ENCODE measurements around the gene BUB1.
"Not testable (repeated sequence)": the region's sequence is repeated elsewhere in the genome, so short reads cannot be mapped to it uniquely, and the experiment has no call there.

BUB1 gene

DNA sequence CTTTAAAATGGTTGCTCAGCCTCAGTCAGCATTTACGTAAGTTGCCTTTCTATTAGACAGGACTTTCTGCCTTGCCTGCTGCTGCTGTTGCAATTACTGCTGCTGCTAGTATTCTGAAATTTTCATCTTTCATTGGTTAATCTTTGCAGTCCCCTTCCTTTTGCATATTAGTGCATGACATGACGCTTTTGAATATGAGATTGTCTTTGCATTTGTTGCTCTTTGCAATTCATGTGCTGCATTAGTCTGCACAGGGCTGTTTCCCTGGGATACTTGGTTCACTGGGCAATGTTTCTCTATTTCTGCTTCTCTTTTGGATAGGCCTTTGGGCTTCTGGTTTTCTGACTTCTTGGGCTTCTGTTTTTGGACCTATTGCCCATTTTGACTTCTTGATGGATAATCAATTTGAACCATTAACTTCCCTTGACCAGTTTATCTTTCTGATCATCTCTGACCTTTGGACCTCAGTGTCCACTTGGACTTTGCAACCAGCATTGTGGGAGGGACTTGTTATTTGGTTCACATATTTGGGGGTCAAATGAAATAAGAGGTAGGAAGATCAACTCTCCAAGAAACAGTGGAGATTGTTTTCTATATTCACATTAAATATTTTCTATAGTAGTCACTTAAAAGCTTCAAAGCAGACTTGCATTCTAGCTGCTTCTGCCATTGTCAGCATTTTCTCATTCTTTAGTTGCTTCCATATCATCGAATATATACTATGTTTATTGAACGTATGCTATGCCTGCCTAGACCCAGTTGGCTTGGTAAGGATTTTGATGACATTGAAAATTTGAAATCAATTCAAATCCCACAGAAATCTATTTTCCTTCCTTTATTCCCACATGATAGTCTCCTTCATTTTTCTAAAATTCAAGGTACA is 12.5 kb upstream of the BUB1 start:
- DNase-seq: no peak

DNA sequence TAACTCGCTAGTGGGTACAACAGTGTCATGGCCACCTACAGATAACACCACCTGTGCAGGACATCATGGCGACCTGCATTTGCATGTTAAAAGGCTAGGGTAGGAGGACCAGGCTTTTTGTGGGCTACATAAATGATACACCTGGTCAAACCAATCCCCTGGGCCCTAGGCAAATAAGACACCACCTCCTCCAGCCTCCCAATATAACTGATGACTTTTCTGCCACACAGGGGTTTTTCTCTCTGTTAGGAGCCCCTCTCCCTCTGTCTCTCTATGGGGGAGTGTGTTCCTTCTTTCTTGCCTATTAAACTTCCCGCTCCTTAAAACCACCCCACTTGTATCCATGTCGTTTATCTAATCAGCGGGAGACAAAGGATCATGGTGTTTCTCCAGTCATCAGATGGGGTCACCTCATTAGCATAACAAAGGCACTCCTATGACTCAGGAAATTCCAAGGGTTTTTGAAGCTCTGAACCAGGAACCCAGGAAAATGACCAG is 10.8 kb upstream of the BUB1 start:
- no peak for DNase-seq

DNA sequence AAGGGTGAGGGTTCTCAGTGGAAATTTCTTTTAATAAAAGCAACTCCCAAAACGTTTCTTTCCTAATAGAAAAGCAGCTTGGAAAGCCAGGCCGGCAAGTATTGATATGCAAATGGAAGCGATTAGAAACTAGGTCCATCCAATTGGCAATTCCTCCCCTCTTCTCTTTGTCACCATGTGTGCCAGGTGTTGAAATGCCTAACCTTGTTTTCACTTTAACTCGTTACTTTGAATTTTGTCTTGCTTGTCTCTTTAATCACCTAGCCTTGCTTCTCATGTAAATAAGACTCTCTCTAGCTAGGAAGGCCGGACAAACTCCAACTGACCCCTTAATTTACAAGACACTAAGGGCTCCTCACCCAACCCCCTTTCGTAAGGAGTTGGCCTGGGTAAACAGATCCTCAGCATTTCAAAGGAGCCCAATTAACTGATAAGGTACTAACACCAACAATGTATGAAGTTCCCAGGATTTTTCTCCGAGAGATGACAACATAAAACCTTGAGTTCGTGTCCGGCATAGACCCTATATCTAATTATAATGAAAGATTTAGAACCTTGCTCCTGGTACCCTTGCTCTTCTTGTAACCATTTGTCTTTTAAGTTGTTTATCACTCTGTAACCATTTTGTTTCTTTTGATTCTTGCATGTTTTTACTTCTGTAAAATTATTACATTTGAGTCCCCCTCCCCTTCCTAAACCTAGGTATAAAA is 10.1 kb upstream of the BUB1 start:
- not testable (repeated sequence) for DNase-seq

DNA sequence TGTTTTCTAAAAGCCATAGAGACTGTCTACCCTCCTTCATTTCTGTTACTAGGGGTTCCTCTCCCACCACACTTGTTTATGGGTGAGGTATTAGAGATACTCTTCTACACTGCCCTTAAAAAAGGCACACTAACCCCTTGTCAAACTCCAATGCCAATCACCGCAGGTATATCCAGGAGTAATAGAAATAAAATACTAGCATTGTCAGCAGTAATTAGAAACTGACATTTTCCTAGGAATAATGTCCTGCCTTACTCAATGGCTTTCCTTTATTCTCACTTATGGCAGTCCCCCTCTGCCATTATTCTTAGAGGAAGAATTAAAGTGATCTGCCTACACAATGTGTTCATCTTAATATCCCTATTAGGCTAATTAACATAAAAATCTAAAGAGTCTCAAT is 5.0 kb upstream of the BUB1 start:
- no peak for DNase-seq

DNA sequence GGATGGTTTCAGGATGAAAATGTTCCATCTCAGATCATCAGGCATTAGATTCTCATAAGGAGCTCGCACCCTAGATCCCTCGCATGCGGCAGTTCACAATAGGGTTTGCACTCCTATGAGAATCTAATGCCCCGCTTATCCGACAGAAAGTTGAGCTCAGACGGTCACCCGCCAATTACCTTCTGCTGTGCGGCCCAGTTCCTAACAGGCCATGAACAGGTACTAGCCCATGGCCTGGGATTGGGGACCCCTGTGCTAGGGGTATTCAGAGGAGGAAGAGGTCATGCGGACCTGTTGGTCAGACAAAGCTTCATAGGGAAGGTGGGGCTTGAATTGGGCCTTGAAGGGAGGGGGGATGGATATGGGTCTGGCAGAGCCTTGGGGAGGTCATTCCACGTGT is 4.4 kb upstream of the BUB1 start:
- DNase-seq: no peak

DNA sequence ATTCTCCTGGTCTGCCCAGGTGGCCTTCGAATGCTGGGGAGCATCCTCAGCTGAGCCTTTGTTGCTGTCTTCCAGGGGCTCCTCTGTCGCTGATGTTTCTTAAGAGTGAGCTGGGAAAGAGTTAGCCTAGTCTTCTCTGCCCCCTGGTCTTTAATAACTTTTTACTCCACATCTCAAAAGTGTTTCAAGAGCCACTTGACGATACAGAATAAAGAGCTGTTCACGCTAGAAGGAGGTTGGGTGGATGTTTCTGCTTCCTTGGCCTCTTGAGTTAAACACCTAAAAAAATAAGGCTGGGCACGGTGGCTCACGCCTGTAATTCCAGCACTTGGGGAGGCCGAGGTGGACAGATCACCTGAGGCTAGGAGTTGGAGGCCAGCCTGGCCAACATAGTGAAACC is 2.8 kb upstream of the BUB1 start:
- DNase-seq: no peak

DNA sequence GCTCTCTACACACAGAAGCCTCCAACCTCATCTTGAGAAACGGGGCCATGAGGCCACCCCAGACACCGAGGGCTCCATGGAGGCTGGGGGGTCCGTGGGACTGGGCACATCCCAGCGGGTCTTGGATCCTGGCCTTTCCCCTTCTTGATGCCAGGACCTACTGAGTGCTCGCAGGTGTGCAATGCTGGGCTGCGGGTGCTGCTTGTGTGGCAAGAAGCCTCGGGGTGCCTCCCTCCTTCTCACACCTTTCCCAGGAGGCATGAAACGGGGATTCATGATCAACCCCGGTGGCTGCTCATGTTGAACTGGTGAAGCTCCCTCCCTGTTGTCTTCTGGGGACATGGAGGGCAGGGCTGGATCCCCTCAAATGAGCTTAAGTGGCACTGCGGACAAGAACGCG is 2.0 kb upstream of the BUB1 start:
- DNase-seq: no peak

DNA sequence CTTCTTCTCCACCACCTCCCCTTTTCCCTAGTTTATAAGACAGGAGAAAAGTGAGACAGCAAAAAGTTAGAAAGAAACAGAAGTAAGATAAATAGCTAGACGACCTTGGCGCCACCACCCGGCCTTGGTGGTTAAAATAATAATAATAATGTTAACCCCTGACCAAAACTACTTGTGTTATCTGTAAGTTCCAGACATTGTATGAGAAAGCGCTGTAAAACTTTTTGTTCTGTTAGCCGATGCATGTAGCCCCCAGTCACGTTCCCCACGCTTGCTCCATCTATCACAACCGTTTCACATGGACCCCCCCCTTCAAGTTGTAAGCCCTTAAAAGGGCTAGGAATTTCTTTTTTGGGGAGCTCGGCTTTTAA is 1.5 kb upstream of the BUB1 start:
- DNase-seq: peak; percentile 5 to 35

DNA sequence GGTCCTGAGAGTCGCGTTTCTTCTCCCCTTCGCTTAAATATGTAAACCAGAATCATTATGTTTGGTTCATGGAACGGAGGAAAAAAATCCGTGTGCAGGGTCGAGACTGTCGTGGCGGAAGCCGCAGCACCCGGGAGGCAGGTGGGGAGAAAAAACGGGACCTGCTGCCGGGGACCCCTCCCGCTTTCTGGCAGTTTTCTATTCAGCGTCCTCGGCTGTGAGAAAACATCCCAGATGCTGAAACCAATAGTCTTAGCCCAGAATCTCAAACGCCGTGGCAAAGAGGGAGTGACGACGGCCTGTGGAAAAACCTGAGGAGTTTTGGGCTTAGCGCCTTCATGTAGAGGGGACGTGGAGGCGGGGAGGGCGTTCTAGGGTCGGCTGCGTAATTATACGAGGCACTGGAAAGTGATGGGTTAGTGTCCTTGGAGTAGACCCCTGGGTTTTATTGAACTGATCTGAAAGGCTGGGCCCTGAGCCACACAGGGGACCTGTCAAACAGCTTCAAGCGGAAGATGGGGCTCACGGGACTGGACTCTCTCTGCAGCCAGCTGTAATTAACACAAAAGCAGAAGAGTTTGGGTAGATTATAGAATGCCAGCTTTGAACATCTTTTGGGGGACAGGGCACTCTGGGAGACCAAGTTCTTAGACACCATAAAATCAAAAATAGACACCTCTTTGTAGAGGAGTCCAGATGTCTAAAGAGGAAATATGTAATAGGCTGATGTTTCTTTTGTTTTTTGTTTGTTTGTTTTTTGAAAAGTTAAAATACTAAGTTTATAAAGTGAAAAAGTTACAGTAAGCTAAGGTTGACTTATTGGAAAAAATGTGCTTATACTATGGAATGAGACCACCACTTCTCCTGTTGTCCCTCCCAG is 834 bp upstream of the BUB1 start:
- peak; percentile 27 to 44 for DNase-seq

DNA sequence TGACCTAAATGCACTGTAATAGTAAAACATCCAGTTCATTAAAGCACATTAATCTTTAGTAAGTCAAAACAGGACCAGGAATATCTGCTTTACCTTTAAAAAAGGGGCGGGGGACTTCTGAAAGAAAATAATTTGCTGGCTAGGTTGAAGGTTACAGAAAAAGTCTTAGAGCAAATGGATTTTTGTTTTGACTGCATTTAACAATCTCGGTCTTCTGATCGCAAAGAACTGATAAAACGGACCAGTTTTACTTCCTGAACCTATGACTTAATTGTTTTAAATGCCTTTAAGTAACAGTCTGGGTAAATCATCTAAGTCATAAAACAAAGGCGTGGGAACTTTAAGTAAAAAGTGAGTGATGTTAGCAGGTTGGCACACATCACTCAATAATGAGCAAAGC is 783 bp downstream of the BUB1 start:
- peak in 1 of 2 donors; percentile 28 for DNase-seq

DNA sequence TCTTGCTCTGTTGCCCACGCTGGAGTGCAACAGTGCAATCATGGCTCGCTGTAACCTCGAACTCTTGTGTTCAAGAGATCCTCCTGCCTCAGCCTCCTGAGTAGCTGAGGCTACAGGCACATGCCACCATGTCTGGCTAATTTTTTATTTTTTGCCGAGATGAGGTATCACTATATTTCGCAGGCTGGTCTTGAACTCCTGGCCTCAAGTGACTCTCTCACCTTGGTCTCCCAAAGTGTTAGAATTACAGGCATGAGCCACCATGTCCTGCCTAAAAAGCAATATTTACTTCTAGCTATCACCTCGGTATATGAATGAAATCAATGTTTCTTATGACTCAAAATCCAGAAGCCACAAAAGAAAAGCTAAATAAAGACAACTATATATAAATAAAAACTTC is 2.2 kb downstream of the BUB1 start:
- DNase-seq: no peak

DNA sequence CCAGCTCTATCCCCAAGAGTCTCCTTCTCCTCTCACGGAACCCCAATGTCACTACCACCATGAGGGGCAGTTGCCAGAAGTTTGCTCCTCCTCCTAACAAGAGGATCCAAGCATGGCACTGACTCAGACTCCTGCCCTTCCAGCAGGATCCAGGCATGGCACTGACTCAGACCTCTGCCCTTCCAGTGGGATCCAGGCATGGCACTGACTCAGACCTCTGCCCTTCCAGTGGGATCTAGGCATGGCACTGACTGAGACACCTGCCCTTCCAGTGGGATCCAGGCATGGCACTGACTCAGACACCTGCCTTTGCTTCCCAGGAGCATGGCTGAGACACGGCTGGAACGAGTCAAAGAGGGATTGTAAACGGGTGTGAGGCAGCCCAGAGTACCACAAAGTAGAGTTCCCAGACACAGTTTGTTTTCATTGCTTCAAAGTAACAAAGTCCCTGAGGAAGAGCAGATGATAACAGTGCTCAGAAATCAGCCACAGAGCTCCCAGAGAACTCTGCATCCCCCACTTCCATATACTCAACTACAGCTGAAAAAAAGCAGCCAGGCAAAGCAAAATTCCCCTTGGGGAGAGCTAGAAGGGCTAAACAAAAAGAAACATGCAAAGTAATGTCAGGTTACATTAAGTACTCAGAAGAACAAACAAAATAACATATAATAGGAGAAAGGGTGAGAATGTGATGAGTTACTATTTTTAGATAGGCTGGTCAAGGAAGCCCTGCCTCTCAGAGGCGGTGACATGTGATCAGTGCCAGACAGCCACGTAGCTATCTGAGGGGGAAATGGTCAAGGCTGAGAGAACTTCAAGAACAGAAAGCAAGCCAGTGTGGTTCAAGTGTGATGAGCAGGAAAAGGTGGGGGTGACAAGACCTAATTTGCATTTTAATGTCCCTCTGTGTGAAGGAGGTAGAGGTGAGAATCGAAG is 3.0 kb downstream of the BUB1 start:
- DNase-seq: peak; percentile 82 to 85

DNA sequence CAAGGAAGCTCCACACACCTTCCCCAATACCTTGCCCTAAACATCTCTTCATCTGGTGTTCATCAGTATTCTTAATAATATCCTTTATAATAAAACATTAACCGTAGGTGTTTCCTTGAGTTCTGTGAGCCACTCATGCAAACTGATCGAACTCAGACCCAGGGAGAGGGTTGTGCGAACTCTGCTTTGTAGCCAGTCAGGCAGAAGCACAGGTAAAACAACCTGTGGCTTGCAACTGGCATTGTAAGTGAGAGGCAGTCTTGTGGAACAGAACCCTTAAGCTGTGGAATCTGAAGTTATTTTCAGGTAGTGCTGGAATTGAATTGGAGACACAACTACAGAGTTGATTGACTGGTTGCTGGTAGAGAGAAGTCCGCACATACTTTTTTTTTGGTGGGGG is 4.7 kb downstream of the BUB1 start:
- no peak for DNase-seq

DNA sequence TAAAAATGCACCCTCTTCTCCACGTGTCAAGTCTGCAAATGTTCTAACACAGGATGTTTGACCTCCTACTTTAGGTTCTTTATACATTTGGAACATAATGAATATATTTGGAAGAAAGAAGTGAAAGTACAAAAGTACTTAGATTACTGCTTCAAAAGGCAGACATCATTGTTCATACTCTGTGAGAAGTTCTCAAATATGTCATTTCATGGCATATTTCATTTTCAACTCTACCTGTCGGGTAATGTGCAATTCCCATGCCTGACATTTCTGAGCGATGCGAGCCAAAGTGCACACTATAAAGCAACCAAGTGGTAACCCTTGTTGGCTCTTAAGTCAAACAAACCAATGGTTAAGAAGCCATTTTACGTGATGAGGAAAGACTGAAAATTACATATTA is 7.0 kb downstream of the BUB1 start:
- no peak for DNase-seq

DNA sequence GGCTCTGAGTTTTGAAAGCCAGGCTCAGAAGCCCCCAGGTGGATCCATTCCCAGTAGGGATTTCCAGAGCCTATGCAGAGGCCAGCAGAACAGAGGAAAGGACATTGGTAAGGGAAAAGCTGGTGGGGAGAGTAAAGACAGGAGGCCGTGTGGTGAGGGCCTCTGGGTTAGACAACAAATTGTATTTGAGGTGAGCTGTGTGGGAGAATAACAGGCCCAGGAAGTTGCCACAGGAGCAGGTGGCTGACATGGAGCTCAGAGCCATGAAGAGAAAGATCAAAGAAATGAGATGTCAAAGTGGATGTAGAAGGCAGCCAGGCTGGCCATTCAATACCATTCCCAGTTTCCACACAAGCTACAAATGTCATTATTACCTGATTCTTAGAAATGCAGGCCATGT is 8.8 kb downstream of the BUB1 start:
- no peak for DNase-seq

DNA sequence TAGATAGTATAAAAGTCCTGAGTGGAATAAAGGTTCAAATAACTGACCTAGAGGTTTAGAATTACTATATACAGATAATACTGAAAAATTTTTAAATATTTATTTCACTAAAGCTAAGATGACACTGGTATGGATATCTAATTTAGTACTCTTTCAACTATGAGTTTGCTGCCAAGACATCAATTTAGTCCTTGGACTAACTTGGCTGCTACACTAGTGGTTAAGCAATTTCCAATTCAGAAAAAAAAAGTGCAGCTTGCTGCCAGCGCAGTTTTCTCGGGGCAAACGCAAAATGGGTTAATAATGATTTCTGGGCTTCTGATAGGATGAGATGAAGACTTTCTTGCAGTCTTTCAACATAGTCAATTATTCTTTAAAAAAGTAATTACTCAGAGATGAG is 10.8 kb downstream of the BUB1 start:
- DNase-seq: no peak

DNA sequence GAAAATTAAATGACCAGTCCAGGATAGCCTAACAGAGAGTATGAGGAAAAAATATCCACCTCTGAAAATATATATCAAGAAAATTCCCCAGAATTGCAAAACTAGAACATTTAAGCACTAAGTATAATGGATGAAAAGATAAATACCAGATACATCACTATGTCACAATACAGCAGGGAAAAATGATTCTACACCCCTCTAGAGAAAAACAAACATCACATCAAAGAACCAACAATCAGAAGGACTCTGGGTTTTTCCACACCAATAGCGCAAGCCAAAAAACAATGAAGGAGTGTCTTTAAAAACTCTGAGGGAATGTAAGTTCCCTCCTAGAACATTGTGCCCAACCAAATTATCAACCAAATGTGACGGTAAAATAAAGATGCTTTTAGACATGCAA is 13.7 kb downstream of the BUB1 start:
- DNase-seq: no peak

DNA sequence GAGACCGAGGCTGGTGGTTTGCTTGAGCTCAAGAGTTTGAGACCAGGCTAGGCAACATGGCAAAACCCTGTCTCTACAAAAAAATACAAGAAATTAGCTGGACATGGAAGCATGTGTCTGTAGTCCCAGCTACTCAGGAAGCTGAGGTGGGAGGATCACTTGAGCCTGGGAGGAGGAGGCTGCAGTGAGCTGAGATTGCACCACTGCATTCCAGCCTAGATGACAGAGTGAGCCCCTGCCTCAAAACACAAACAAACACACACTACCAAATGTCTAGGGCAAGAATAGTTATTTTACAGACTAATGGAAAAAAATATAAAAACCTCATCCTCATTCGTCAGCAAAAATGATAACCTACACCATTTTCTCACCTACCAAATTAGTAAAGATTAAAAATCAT is 15.3 kb downstream of the BUB1 start:
- DNase-seq: no peak

DNA sequence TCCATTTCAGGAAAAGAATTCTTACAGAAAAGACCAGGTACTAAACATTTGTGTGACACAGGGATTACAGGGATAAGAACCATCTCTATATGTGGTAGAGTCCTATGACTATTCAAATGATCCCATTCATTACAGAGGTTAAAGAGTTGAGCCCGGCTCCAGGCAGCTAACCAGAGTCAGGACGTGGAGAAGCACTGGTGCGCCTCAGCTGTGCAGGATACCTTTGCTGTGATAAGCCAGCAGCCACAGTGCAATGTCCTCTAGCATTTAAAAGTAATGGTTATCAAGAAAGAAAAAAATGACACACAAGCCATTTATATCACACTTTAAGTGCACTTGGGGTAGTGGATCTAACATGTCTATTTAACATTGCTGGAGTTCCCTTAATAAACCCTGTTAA is 17.3 kb downstream of the BUB1 start:
- no peak for DNase-seq

DNA sequence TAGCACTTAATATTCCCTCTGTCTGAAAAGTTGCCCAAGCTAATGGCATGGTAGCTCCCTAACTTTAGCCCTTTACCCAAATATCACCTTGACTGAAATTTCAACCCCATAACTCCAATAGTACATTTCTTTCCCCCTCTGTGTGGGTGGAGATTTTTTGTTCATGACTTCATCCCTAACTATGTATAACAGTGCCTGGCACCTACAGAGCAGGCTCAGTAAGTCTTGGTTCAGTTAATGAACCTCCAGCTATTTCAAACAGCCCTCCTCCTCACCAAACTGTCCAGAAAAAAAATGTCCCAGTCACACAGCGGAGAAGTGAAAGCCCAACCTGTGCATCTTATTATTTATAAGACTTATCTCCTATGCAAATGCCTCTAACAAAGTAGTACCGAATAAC is 18.6 kb downstream of the BUB1 start:
- no peak for DNase-seq

DNA sequence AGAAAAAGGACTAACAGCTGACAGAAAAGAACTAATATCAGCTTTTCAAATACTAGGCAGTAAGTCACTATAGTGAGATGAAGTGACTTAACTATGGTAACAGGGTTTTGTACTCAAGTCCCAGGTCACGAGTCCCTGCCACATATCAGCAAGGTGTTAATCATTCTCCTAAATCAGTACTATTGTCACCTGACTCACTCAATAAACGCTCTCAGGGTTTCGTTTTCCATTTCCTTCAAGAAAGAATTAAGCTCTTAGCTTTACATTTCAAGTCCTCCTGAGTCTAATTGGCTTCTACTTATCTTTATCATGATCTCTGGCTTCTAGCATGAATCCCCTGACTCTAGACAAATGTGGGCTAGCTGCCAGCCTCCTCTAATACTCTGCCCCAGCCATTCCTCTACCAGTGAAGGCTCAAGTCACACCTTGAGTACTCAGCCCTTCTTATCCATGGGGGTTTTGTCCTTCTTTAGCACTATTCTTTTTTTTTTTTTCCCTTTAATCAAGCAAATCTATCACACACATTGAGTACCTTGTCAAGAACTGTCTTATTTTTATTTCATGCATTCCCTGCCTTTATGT is 20.0 kb downstream of the BUB1 start:
- DNase-seq: peak; percentile 12 to 75

DNA sequence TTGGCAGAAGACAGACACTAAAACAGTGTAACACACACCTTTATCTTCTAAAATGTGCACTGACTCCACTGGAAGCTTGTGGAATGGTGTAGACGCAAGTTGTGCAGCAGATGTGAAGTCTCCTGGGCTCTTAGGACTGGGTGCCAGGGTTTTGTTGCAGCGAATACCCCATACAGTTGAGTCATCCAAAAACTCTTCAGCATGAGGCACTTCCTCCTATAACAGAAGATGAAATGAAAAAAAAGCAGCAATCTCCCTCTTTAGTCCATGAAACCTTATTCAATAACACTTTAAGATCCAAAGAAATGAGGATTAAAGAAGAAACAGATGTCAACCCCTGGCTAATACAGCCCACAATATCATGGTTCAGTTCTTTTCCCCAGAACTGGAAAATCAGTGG is 22.2 kb downstream of the BUB1 start:
- DNase-seq: no peak

Measured in CD4-positive, alpha-beta T cell treated with Interferon alpha-2 for 1 hour (primary cell).